GM23338 (cell line): ENCODE measurements around the gene TULP3.

Experiments used
- CTCF ChIP-seq, 2 experiments: fragments of 200-600 bp in 1 of 2; sonication (generic) in 1 of 2; conservative IDR thresholded peaks; 2 replicates each; pipeline versions ENCODE4 v1.5.1 to v1.6.1; 2016 to 2017; ENCODE audit warnings: antibody characterized with exemption in 2 of 2, low read depth in 2 of 2, mild to moderate bottlenecking in 2 of 2, moderate library complexity in 1 of 2
- EZH2 ChIP-seq: fragments of 200-600 bp; sonication (generic); IDR thresholded peaks from one replicate; pipeline ENCODE4 v1.8.0; 2017; ENCODE audit warnings: antibody characterized with exemption, mild to moderate bottlenecking, low read depth; ENCODE audit not compliant: unreplicated experiment
- JUNB ChIP-seq: IDR thresholded peaks from one replicate; pipeline ENCODE4 v1.6.1; 2016; ENCODE audit warnings: antibody characterized with exemption; ENCODE audit not compliant: unreplicated experiment
- NANOG ChIP-seq: IDR thresholded peaks from 2 replicates; pipeline ENCODE4 v1.6.1; 2016; ENCODE audit warnings: antibody characterized with exemption, borderline replicate concordance
- POLR2AphosphoS5 ChIP-seq: IDR thresholded peaks from 2 replicates; pipeline ENCODE4 v1.6.1; 2016; ENCODE audit warnings: antibody characterized with exemption, low read depth

- TF ChIP-seq CTCF (conservative IDR thresholded peaks at IDR 0.05; ENCODE audit: low read depth in 2 of 2) (no peak), POLR2AphosphoS5 (no peak), JUNB (no peak), NANOG (no peak), EZH2 (no peak)
These were observed 10.8 kb upstream of the TULP3 start for GRCh38 chr12:2879853-2880252.
